ENCODE measurements around the gene XIRP1. TPM values are rescaled to one million over a fixed set of nuclear protein-coding genes. Genes with fewer than 3 reads are reported as not detected.

XIRP1 gene
- total RNA-seq, 1 donor from 2014 or later: 0.10 TPM

DNA sequence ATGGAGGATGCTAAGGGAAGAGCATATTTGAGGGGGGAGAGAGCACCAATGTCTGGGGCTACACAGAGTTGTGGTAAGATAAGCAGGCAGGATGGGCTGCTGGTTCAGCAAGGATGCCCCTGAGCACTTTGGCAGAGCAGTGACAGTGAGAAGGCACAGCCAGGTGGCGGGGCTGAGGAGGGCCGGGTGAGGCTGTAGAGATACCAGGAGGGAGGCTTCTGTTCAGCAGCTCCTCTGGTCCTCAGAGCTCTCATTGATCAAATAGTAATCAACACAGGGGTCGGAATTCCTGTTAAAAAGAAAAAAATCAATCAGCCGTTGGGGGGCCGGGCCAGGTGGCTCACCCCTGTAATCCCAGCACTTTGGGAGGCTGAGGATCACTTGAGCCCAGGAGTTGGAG lies 11.5 kb upstream of the XIRP1 start:
- no peak overlapping the region for H3K4me3 Mint-ChIP-seq (ENCODE audit: unreplicated experiment)
- TF ChIP-seq, protein P1, sequence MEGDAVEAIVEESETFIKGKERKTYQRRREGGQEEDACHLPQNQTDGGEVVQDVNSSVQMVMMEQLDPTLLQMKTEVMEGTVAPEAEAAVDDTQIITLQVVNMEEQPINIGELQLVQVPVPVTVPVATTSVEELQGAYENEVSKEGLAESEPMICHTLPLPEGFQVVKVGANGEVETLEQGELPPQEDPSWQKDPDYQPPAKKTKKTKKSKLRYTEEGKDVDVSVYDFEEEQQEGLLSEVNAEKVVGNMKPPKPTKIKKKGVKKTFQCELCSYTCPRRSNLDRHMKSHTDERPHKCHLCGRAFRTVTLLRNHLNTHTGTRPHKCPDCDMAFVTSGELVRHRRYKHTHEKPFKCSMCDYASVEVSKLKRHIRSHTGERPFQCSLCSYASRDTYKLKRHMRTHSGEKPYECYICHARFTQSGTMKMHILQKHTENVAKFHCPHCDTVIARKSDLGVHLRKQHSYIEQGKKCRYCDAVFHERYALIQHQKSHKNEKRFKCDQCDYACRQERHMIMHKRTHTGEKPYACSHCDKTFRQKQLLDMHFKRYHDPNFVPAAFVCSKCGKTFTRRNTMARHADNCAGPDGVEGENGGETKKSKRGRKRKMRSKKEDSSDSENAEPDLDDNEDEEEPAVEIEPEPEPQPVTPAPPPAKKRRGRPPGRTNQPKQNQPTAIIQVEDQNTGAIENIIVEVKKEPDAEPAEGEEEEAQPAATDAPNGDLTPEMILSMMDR (IDR thresholded peaks at IDR 0.05): no peak
- no peaks in the 10 kb centered on the region for H3K36me3 Mint-ChIP-seq (ENCODE audit: low read depth)
- H3K27me3 Mint-ChIP-seq (ENCODE audit: low read depth): peaks cover 30% of the 10 kb centered on the region
- H3K27ac Mint-ChIP-seq (ENCODE audit: unreplicated experiment): no peak overlapping the region
- H3K9me3 Mint-ChIP-seq (ENCODE audit: low read depth): peaks cover 13% of the 10 kb centered on the region
- DNase-seq (ENCODE audit: low spot score): no peak
- no peaks in the 10 kb centered on the region for H3K4me1 Mint-ChIP-seq (ENCODE audit: low read depth)

DNA sequence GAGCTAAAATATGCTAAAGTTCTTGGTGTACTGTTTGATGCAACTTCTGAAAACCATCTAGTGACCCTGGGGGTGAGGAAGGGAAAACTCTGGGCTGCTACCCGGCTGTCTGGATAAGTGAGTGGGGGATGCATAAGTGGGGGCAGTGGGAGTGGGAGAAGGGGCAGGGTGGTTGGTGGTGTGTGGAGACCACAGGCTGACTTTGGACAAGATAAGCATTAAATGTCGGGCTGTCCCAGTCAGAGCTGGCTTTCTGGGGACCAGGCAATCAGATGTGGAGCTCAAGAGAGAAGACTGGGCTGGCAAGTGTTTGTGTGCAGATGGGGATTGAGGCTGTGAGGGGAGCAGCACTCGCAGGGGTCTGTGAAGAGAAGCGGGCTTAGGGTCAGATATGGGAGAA lies 11.0 kb upstream of the XIRP1 start:
- Mint-ChIP-seq H3K36me3 (ENCODE audit: low read depth) (no peaks in the 10 kb centered on the region), H3K4me3 (ENCODE audit: unreplicated experiment) (no peak overlapping the region), H3K27me3 (ENCODE audit: low read depth) (peaks cover 30% of the 10 kb centered on the region), H3K4me1 (ENCODE audit: low read depth) (no peaks in the 10 kb centered on the region), H3K9me3 (ENCODE audit: low read depth) (peaks cover 13% of the 10 kb centered on the region), H3K27ac (ENCODE audit: unreplicated experiment) (no peak overlapping the region)
- TF ChIP-seq, protein P1 (IDR thresholded peaks at IDR 0.05): no peak
- DNase-seq (ENCODE audit: low spot score): no peak

DNA sequence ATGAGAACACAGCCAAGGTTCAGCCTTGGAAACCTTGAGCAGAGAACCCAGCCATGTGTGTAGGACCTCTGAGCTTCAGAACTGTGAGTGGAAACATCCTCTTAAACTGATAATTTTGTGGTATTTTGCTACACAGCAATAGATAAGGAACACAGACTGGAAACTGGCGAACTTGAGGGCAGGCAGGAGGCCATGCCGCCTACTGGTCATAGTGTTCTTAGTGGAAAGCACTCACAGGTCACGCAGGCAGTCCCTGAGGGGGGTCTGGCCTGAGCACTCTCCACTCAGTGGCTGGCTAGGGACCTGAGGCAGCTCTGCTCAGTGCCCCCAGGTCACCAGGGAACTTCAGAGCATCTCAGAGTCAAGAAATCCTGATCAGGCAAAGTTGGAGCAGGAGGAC lies 9.7 kb upstream of the XIRP1 start:
- H3K27me3 Mint-ChIP-seq (ENCODE audit: low read depth): peaks cover 24% of the 10 kb centered on the region
- no peak for DNase-seq (ENCODE audit: low spot score)
- no peak overlapping the region for H3K4me3 Mint-ChIP-seq (ENCODE audit: unreplicated experiment)
- peaks cover 13% of the 10 kb centered on the region for H3K9me3 Mint-ChIP-seq (ENCODE audit: low read depth)
- TF ChIP-seq, protein P1 (IDR thresholded peaks at IDR 0.05): no peak
- H3K27ac Mint-ChIP-seq (ENCODE audit: unreplicated experiment): no peak overlapping the region
- H3K4me1 Mint-ChIP-seq (ENCODE audit: low read depth): peaks cover 3% of the 10 kb centered on the region
- H3K36me3 Mint-ChIP-seq (ENCODE audit: low read depth): no peaks in the 10 kb centered on the region

DNA sequence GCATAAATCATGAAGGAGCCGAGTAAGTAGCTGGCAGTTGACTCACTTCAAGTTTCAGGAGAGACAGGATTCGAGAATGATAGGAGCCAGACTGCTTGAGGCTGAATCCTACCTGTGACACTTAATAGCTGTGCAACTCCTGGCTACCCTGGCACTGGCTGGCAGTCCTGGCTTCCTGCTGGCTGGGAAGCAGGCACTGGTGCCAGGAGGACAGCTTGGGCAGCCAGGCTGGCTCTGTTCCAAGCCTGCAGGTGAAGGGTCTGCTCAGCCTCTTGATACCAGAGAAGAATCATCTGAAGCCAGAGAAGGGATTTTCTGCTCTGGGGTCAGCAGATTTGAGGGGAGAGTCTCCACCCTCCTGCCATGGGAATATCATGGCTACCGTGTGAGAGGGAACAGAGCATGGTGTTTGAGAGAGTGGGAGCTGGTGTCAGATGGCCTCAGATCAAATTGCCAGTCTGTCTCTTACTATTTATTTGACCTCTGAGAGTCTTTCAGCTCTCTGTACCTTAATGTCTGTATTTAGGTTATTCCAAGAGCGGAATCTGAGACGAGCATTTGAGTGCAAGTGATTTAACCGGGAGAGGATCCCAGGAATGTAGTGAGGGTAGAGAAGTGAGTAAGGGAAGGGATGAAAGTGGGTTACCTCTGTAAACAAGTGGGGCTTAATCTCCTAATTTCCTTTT lies 4.4 kb upstream of the XIRP1 start:
- DNase-seq (ENCODE audit: low spot score): peak; percentile 44
- peaks cover 24% of the 10 kb centered on the region for H3K4me1 Mint-ChIP-seq (ENCODE audit: low read depth)
- H3K27ac Mint-ChIP-seq (ENCODE audit: unreplicated experiment): peak overlapping the region; percentile 5
- H3K36me3 Mint-ChIP-seq (ENCODE audit: low read depth): no peaks in the 10 kb centered on the region
- TF ChIP-seq, protein P1 (IDR thresholded peaks at IDR 0.05): no peak
- no peak overlapping the region for H3K4me3 Mint-ChIP-seq (ENCODE audit: unreplicated experiment)
- H3K27me3 Mint-ChIP-seq (ENCODE audit: low read depth): peaks cover 3% of the 10 kb centered on the region
- peaks cover 7% of the 10 kb centered on the region for H3K9me3 Mint-ChIP-seq (ENCODE audit: low read depth)

DNA sequence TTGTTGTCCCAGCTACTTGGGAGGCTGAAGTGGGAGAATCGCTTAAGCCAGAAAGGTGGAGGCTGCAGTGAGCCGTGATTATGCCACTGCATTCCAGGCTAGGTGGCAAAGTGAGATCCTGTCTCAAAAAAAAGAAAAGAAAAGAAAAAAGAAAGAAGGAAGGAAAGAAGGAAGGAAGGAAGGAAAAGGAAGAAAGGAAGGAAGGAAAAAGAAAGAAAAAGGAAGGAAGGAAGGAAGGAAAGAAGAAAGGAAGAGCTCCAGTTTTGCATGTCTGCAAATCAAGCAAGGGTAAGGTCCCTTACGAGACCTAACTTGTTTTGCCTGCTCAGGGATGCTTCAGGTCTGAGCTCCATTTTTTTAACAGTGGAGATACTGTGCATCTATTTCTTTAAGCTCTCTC lies 3.6 kb upstream of the XIRP1 start:
- H3K36me3 Mint-ChIP-seq (ENCODE audit: low read depth): no peaks in the 10 kb centered on the region
- no peak overlapping the region for H3K27ac Mint-ChIP-seq (ENCODE audit: unreplicated experiment)
- TF ChIP-seq, protein P1 (IDR thresholded peaks at IDR 0.05): no peak
- DNase-seq (ENCODE audit: low spot score): no peak
- H3K4me3 Mint-ChIP-seq (ENCODE audit: unreplicated experiment): no peak overlapping the region
- peaks cover 24% of the 10 kb centered on the region for H3K4me1 Mint-ChIP-seq (ENCODE audit: low read depth)
- peaks cover 2% of the 10 kb centered on the region for H3K9me3 Mint-ChIP-seq (ENCODE audit: low read depth)
- no peaks in the 10 kb centered on the region for H3K27me3 Mint-ChIP-seq (ENCODE audit: low read depth)

Measured in chondrocyte (in vitro differentiated cells).